ENCODE data around the gene DMXL2.

The DMXL2 gene

DNA sequence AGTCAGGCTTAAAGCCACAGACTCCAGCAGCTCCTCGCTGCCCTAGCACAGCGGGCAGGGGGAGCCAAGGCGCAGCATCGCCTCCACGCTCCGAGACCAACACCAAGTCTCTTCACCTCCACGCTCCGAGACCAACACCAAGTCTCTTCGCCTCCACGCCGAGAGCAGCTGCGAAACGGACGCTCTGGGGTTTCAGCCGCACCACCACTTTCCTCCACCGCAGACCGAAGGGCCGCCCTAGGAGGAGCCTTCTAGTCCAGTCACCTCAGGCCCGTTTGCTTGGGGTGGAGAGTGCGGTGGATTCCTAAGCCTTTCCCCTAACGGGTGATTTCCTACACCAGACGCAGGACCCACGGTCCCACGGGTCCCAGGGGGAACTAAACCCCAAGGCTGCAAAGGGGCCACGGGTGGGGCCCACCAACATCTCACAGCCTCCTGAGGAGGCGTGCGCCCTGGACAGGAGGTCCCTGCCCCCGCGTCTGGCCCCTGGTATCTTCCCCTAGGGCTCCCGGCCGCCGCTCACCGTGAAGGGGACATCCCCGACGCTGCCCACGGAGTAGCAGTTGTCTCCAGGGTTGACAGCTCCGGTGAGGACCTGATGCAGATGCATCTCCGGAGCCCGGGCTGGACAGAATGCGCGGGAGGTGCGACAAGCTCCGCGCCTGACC lies 501 bp downstream of the DMXL2 start:
- TF ChIP-seq, protein P1, sequence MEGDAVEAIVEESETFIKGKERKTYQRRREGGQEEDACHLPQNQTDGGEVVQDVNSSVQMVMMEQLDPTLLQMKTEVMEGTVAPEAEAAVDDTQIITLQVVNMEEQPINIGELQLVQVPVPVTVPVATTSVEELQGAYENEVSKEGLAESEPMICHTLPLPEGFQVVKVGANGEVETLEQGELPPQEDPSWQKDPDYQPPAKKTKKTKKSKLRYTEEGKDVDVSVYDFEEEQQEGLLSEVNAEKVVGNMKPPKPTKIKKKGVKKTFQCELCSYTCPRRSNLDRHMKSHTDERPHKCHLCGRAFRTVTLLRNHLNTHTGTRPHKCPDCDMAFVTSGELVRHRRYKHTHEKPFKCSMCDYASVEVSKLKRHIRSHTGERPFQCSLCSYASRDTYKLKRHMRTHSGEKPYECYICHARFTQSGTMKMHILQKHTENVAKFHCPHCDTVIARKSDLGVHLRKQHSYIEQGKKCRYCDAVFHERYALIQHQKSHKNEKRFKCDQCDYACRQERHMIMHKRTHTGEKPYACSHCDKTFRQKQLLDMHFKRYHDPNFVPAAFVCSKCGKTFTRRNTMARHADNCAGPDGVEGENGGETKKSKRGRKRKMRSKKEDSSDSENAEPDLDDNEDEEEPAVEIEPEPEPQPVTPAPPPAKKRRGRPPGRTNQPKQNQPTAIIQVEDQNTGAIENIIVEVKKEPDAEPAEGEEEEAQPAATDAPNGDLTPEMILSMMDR (IDR thresholded peaks at IDR 0.05; ENCODE audit: insufficient read depth, low read depth, low read length, missing control alignments): no peak
- DNase-seq (ENCODE audit: low read depth): peak; percentile 80
- H3K4me3 ChIP-seq (ENCODE audit: low read depth, low read length): peak overlapping the region; percentile 74

DNA sequence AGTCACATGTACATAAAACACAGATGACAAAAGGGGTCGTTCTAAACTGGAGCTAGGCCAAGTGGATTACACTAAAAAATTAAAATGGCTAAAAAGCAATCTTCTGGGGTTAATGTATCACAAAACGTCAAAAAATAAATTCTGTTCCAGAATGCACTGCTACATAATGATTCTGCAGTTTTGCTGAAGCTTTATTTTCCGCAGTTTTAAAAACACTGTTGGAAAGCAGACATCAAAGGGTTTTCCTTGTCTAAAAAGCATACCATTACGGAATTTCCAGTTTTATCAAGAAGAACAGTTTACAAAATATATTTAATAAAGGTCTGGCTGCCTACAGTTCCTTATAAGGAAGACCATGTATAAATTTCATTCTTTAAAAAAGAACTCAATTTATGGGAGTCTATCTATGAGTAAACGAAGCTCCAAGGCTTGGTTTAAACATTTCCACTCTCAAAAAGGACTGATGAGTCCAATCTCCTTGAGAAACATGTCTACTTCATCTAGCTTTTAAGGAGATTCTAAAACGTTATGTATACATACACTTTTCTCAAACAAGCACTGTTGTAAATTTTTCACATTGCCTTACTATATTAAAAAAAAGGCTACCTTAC lies 1.3 kb downstream of the DMXL2 start:
- TF ChIP-seq, protein P1 (IDR thresholded peaks at IDR 0.05; ENCODE audit: insufficient read depth, low read depth, low read length, missing control alignments): no peak
- DNase-seq (ENCODE audit: low read depth): no peak
- H3K4me3 ChIP-seq (ENCODE audit: low read depth, low read length): peak overlapping the region; percentile 74

DNA sequence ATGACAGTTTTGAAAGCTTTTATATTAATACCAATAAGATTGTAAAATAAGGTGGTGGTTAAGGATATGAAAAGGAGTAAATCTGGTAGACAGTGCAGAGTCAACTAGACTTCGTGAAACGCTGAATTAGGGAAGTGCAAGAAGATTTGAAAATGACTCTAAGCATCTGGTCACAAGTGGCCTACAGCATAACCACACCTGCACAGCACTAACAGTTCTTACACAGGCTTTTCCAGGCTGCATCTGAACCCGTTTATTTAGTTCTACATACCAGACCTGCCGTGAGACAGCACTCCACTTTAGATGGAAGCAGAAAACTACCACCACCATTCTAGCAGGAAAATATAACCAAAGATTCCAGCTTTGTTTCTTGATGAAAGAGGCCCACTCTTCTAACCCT lies 1.9 kb downstream of the DMXL2 start:
- TF ChIP-seq, protein P1 (IDR thresholded peaks at IDR 0.05; ENCODE audit: insufficient read depth, low read depth, low read length, missing control alignments): no peak
- DNase-seq (ENCODE audit: low read depth): peak; percentile 72
- peak overlapping the region; percentile 74 for H3K4me3 ChIP-seq (ENCODE audit: low read depth, low read length)

DNA sequence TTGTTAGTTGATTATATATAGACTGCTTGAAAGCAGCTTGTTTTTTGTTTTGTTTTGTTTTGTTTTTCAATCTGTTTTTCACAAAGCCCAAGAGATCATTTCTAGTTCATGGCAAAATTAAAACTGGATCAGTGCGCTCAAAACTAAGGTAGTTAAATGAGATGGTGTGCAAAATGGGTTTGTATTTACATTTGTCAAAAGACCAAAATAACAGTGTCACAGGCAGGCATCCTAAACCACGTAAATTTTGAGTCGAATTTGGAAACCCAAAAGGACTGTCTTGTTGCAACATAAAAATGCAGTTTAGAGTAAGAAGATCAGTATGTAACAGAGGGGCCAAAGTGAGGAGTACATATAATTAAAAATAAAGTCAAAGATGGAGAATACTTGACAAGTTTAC lies 2.4 kb downstream of the DMXL2 start:
- TF ChIP-seq, protein P1 (IDR thresholded peaks at IDR 0.05; ENCODE audit: insufficient read depth, low read depth, low read length, missing control alignments): no peak
- no peak for DNase-seq (ENCODE audit: low read depth)
- H3K4me3 ChIP-seq (ENCODE audit: low read depth, low read length): no peak overlapping the region

DNA sequence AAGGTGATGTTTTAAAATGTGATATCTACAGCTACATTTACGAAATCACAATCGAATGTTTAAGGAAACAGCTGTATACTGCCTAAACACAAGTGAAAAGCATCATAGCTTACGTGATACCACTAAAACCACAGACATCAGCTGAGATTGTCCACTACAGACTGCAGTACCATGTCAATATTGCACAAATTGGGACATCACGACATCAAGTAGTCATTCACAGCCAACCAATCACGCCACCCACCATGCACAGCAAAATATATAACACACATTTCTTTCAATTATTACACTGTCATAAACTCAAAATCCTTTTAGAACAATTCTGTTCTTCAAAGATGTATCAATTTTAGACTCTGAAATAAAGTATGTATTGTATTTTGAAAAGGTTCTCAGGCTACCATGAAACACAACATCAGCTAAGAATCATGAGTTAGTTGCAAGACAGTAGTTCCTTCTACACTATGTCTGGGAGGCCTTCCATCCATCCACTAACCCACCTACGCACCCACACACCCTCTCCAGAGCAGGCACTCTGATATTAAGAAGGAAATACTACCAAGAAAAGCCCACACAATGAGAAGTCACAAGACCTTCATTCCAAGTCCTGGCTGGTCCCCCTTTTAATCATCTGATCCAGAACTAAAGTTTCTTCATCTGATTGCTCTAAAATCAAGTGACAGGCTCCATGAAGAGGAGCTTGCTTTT lies 3.1 kb downstream of the DMXL2 start:
- no peak for DNase-seq (ENCODE audit: low read depth)
- no peak overlapping the region for H3K4me3 ChIP-seq (ENCODE audit: low read depth, low read length)
- TF ChIP-seq, protein P1 (IDR thresholded peaks at IDR 0.05; ENCODE audit: insufficient read depth, low read depth, low read length, missing control alignments): no peak

DNA sequence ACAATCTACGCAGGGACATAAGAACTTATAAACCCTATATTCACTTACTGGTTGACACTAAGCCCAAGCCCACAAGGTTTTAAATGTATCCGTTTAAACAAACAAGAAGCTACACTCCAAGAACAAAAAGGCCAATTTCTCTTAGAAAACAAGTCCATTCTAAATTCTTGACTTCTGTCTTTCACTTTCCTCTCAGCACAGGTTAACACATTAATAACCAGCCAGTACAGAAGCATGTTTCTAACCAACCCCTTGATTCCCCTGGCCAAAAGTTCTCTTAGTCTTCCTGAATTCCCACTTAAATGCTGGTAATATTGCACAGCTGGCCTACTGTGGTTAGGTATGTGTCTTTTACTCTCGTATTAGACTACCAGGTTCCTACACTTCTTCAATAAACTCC lies 4.7 kb downstream of the DMXL2 start:
- DNase-seq (ENCODE audit: low read depth): no peak
- TF ChIP-seq, protein P1 (IDR thresholded peaks at IDR 0.05; ENCODE audit: insufficient read depth, low read depth, low read length, missing control alignments): no peak
- no peak overlapping the region for H3K4me3 ChIP-seq (ENCODE audit: low read depth, low read length)

All from GM12865 (cell line).